SK-N-SH (cell line): Measurements from ENCODE around the gene SFI1.

Source experiments
- CTCF ChIP-seq: fragments of 200-600 bp; sonication (generic); IDR thresholded peaks from 2 replicates; pipeline ENCODE4 v1.6.1; 2017; ENCODE audit warnings: antibody characterized with exemption, mild to moderate bottlenecking, moderate library complexity
- JUND ChIP-seq: IDR thresholded peaks from 2 replicates; pipeline ENCODE4 v1.4.0; 2012
- RCOR1 ChIP-seq: fragments of 150-350 bp; IDR thresholded peaks from 2 replicates; pipeline ENCODE4 v1.6.1; 2017; ENCODE audit warnings: antibody characterized with exemption, low read length

- TF ChIP-seq CTCF (no peak), RCOR1 (no peak), JUND (no peak)
These were observed 83.5 kb downstream of the SFI1 start for GRCh38 chr22:31579835-31580242.
